MCF 10A (cell line): ENCODE data around the gene MAOA. TPM values are rescaled to one million over a fixed set of nuclear protein-coding genes. Genes with fewer than 3 reads are reported as not detected.

ENCODE experiments used
- BruUV-seq: library from RNA; stranded (reverse); fragments of 400-500 nt; replicated peaks from 2 replicates; lab custom pipeline; 2021; lab: Mats Ljungman, UMichigan
- CTCF ChIA-PET: fragments of 300-600 bp; sonication (Branson Sonifier 250); formaldehyde crosslinking; extraction: SDS; loops from one replicate; lab custom pipeline; 2021; ENCODE audit warnings: antibody characterized with exemption, inconsistent platforms; lab: Yijun Ruan, JAX
- POLR2A ChIA-PET: fragments of 300-600, 350-650 bp; sonication (Branson Sonifier 250); formaldehyde crosslinking; extraction: SDS; loops from one replicate; lab custom pipeline; 2020; ENCODE audit warnings: antibody characterized with exemption, inconsistent platforms; lab: Yijun Ruan, JAX
- DNase-seq: peaks from one replicate; pipeline ENCODE4 v3.0.0-alpha.2; 2018; ENCODE audit not compliant: unreplicated experiment
- H3K27ac Mint-ChIP-seq: one replicate; pipeline ENCODE4 v1.8.0; 2022; ENCODE audit warnings: mild to moderate bottlenecking, low read depth, mixed read lengths; ENCODE audit not compliant: unreplicated experiment
- H3K27me3 Mint-ChIP-seq: one replicate; pipeline ENCODE4 v1.8.0; 2022; ENCODE audit warnings: mixed read lengths; ENCODE audit not compliant: insufficient read depth, unreplicated experiment
- H3K36me3 Mint-ChIP-seq: one replicate; pipeline ENCODE4 v1.8.0; 2022; ENCODE audit warnings: mild to moderate bottlenecking, moderate library complexity, mixed read lengths; ENCODE audit not compliant: insufficient read depth, unreplicated experiment
- H3K4me1 Mint-ChIP-seq: one replicate; pipeline ENCODE4 v1.8.0; 2022; ENCODE audit warnings: mixed read lengths; ENCODE audit not compliant: insufficient read depth, unreplicated experiment
- H3K4me3 Mint-ChIP-seq: one replicate; pipeline ENCODE4 v1.8.0; 2022; ENCODE audit warnings: mild to moderate bottlenecking, moderate library complexity, mixed read lengths; ENCODE audit not compliant: unreplicated experiment
- H3K9me3 Mint-ChIP-seq: one replicate; pipeline ENCODE4 v1.8.0; 2022; ENCODE audit warnings: mixed read lengths; ENCODE audit not compliant: unreplicated experiment
- intact Hi-C: fragments of 100-400 bp; cut with micrococcal nuclease; formaldehyde crosslinking; loops from 2 replicates; pipeline ENCODE4 v1.14.1; 2022
- total RNA-seq: library from RNA; stranded (reverse); gene quantifications from 2 replicates; pipeline ENCODE4 v1.2.3, GENCODE V29; 2022
- TF ChIP-seq, protein P1 (sequence below): fragments of 200-600 bp; IDR thresholded peaks from one replicate; pipeline ENCODE4 v1.8.0; 2022; ENCODE audit warnings: antibody characterized with exemption, mild to moderate bottlenecking; ENCODE audit not compliant: unreplicated experiment

Gene MAOA
- total RNA-seq, 1 experiment from 2014 or later = 8.2 TPM

DNA sequence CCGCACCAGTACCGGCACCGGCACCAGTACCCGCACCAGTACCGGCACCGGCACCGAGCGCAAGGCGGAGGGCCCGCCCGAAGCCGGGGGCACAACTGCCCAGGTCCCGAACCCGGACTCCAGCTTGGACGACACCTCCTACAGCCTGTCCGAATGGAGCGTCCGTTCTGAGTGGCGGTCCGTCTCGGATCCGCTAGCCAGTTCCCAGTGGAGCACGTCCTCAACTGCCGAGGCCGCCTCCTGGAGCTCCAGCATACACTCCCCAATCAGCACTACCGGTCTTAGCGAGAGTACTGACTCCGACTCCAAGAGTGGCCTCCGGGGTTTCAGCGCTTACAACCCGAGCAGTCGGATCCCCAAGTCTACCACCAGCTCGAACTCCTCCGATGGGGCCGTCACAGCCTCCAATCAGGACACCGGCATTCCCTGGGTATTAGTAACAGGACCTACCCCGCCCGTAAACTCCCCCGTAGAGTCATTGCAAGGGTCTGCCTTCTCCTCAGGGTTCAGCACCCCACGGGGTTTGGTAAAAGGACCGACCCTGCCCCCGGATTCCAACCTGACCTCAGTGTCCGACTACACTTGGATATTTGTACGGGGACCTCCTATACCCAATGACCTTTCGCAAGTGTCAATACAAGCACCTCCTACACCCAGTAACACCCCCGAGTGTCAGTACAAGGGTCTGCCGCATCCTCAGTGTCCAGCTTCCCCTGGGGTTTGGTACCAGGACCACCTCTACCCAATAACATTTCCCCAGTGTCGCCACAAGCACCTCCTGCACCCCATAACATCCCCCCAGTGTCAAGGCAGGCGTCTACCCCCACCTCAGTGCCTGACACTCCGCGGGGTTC is 721 bp upstream of the MAOA start:
- DNase-seq = peak; percentile 44
- Mint-ChIP-seq H3K27ac (peak overlapping the region; percentile 100), H3K4me1 (no peaks in the 10 kb centered on the region), H3K36me3 (peaks cover 13% of the 10 kb centered on the region), H3K27me3 (peaks cover 20% of the 10 kb centered on the region), H3K9me3 (peaks cover 8% of the 10 kb centered on the region), H3K4me3 (peak overlapping the region; percentile 84)
- BruUV-seq = no TSS peak
- TF ChIP-seq, protein P1, sequence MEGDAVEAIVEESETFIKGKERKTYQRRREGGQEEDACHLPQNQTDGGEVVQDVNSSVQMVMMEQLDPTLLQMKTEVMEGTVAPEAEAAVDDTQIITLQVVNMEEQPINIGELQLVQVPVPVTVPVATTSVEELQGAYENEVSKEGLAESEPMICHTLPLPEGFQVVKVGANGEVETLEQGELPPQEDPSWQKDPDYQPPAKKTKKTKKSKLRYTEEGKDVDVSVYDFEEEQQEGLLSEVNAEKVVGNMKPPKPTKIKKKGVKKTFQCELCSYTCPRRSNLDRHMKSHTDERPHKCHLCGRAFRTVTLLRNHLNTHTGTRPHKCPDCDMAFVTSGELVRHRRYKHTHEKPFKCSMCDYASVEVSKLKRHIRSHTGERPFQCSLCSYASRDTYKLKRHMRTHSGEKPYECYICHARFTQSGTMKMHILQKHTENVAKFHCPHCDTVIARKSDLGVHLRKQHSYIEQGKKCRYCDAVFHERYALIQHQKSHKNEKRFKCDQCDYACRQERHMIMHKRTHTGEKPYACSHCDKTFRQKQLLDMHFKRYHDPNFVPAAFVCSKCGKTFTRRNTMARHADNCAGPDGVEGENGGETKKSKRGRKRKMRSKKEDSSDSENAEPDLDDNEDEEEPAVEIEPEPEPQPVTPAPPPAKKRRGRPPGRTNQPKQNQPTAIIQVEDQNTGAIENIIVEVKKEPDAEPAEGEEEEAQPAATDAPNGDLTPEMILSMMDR = no peak
- CTCF ChIA-PET = interaction anchor here (0.5 to 1.6 kb wide), 9 partner anchors 52 to 1471 kb away, joined by 3 to 7 read pairs (median 4); no protein-coding TSS in a partner anchor
- intact Hi-C loops = loop anchor here (2.0 to 5.0 kb wide), 2 partner anchors 73 to 97 kb away; no protein-coding TSS in a partner anchor
- POLR2A ChIA-PET = interaction anchor here (0.6 to 11.9 kb wide), 22 partner anchors 11 to 95 kb away, joined by 3 to 215 read pairs (median 6); no protein-coding TSS in a partner anchor

DNA sequence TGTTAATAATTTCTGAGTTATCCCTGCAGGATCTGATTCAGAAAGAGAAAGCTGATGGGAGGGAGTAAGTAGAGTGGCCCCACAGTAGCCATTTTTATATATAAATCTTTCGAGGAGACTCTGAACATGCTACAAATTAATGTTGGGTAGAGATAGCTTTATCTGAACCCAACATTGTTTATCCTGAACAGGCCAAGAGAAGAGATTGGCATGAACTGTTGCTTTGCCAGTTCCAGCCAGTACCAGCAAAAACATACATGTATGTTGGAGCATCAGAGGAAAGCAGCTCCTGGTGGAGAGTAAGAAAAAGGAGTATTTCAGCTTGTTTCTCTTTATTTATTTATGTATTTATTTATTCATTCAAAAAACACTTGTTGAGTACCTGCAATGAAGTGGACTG is 1.6 kb downstream of the MAOA start:
- TF ChIP-seq, protein P1 = no peak
- POLR2A ChIA-PET = interaction anchor here (0.6 to 11.9 kb wide), 14 partner anchors 11 to 252 kb away, joined by 3 to 215 read pairs (median 8); no protein-coding TSS in a partner anchor
- no TSS peak for BruUV-seq
- Mint-ChIP-seq H3K4me1 (no peaks in the 10 kb centered on the region), H3K9me3 (peaks cover 7% of the 10 kb centered on the region), H3K27me3 (peaks cover 8% of the 10 kb centered on the region), H3K27ac (no peak overlapping the region), H3K36me3 (peaks cover 13% of the 10 kb centered on the region), H3K4me3 (peak overlapping the region; percentile 84)
- CTCF ChIA-PET = interaction anchor here (1.3 to 1.5 kb wide), 2 partner anchors 50 to 93 kb away, joined by 5 to 6 read pairs; no protein-coding TSS in a partner anchor
- DNase-seq = no peak
- intact Hi-C loops = loop anchor here (5.0 kb wide), 1 partner anchor 95 kb away; no protein-coding TSS in a partner anchor

DNA sequence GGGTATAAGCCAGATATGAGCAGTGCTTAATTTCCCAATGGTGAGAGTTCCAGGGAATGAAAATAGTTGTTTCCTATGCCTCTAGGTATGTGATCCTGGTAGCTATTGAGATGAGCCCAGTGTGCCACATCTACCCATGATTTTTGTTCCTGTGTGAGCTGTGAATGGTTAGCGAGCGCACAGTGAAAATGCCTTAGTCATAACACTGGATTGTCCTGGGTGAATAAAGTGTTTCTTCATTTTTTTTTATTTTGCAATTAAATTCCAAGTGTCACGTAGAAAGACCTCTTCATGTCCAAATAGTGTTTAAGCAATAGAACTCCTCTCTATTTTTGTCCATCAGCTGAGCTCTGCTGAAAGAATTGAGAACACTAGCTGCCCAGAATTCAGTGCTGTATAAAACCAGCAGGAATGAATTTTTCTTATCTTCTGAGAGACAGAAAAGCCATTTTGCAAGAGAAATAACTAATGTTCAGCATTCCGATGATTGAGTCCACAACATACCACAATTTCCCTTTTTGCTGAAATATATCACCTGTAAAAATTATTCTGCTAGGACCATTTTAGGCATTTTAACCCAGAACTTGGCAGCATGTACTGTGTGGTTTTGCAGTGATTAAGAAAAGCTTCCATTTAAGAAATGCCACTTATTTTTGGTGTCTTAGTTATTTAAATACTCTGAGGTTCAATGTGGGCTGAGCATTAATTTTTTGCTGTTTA is 5.6 kb downstream of the MAOA start:
- BruUV-seq = no TSS peak

More for the DNA sequence above, 5.6 kb downstream of the MAOA start:
- no peaks in the 10 kb centered on the region for H3K4me1 Mint-ChIP-seq
- H3K36me3 Mint-ChIP-seq = peaks cover 4% of the 10 kb centered on the region
- POLR2A ChIA-PET = interaction anchor here (0.6 to 11.9 kb wide), 13 partner anchors 18 to 262 kb away, joined by 3 to 215 read pairs (median 6); no protein-coding TSS in a partner anchor
- no peak overlapping the region for H3K27ac Mint-ChIP-seq
- DNase-seq = peak; percentile 72
- intact Hi-C loops = loop anchor here (5.0 kb wide), 1 partner anchor 46 kb away; no protein-coding TSS in a partner anchor
- peaks cover 32% of the 10 kb centered on the region for H3K27me3 Mint-ChIP-seq
- H3K9me3 Mint-ChIP-seq = no peaks in the 10 kb centered on the region
- H3K4me3 Mint-ChIP-seq = no peak overlapping the region
- CTCF ChIA-PET = interaction anchor here (1.0 to 1.1 kb wide), 2 partner anchors 19 to 102 kb away, joined by 3 to 5 read pairs; no protein-coding TSS in a partner anchor
- TF ChIP-seq, protein P1 = no peak
